HG02981 (cell line): Measurements from ENCODE around the gene IL27RA.

Experiments used
- ATAC-seq: cut with Tn5 transposase; IDR thresholded peaks from one replicate; pipeline ENCODE4 v1.9.1; 2021; ENCODE audit warnings: mild to moderate bottlenecking, moderate library complexity; ENCODE audit not compliant: unreplicated experiment

IL27RA gene

DNA sequence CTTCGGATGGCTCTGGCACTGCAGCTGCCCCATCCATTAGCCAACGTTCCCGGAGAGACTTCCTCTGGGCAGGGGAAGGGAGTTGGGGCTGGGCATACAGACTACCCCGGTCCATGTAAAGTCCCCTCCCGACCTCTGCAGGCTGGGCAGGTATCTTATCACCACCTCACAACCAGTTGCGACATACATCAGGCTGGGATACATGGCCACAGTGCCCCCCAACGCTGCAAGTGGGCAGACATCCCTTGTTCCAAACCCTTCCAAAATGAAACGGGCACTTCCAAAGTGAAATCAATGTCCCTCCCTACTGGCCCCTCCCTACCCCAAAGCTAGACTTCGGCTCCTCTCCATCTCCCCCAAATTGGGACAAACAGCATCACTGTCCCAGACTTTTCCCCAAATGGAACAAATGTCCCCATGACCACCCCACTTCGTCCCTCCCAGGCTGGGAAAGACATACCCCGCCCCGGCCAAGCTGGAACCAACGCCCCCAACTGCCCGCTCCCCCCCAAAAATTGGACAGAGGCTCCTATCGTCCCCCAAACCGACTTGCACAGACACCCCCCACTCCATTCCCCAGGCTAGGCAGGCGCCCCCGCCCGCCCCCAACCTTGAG, 25.3 kb downstream of the IL27RA start:
- no peak for ATAC-seq

DNA sequence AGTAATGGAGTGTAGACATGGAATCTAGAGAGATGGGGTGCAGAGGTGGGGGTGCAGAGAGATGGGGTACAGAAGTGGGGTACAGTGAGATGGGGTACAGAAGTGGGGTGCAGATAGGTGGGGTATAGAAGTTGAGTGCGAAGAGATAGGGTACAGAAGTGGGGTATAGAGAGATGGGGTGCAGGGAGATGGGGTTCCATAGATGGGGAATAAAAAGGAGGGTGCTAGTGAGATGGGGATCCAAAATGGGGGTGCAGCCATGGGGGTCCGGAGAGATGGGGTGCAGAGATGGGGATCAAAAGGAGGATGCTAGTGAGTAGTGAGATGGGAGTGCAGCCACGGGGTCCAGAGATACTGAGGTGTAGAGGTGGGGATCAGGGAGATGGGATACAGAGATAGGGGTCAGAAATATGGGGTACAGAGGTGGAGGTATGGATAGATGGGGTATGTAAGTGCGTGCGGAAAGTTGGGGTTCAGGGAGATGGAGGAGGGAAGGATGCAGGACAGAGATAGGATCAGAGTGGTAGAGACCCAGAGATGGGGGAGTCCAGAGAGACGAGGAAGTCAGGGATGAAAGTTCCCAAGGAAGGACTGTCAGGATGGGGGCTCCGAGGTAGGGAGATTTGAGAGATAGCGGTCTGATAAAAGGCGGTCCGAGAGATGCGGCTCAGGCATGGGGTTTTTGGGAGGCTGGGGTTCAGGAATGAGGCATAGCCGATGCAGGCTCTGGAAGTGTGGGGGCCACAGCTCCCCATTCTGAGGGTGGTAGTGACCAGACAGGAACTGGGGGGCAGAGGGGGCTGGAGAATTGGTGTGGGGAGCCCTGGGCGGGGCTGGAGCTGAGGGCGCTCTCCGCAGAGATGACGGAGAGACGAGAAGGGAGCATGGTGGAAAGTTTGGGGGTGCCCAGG, 26.9 kb downstream of the IL27RA start:
- ATAC-seq: no peak

DNA sequence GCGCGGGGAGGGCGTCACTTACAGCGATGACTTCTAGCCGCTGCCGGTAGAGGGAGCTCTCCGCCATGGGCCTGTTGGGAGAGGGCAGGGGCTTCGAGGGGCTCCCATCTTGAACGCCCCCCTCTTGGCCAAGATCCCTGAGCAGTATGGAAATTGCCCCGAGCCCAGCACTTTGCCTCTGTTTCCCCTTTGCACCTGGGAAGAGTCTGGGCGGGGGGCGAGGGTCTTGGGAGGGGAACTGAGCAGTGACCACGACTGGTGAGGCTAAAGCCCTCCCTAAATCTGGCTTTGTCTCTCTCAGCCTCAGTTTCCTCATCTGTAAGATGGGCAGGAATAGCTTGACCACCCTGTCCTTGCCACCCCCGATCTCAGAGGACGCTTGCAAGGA, 27.5 kb downstream of the IL27RA start:
- no peak for ATAC-seq

DNA sequence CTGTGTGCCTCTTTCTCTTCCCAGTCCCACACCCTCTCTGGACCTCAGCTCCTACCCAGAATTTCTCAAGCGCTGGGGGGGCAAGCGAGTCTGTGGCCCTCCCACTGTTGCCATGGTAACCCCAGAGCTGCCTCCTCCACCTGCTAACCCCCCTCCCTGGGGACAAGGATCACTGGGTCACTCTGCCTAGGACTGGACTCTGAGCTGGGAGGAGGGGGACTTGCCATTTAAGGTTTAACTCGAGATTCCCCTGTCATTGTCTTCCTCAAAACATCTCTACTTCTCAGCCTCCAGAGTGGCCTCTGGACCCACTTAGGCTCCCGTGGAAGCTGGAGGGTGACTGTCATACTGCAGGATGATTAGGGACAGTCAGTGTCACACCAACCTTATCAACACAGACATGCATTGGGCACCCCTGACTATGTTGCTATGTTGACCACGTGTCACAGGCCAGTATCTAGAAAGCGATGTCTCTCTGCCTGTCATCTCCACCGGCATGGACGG, 28.1 kb downstream of the IL27RA start:
- ATAC-seq: no peak

GRCh38 chr19:14061081-14061749, 29.7 kb downstream of the IL27RA start:
- ATAC-seq: no peak

DNA sequence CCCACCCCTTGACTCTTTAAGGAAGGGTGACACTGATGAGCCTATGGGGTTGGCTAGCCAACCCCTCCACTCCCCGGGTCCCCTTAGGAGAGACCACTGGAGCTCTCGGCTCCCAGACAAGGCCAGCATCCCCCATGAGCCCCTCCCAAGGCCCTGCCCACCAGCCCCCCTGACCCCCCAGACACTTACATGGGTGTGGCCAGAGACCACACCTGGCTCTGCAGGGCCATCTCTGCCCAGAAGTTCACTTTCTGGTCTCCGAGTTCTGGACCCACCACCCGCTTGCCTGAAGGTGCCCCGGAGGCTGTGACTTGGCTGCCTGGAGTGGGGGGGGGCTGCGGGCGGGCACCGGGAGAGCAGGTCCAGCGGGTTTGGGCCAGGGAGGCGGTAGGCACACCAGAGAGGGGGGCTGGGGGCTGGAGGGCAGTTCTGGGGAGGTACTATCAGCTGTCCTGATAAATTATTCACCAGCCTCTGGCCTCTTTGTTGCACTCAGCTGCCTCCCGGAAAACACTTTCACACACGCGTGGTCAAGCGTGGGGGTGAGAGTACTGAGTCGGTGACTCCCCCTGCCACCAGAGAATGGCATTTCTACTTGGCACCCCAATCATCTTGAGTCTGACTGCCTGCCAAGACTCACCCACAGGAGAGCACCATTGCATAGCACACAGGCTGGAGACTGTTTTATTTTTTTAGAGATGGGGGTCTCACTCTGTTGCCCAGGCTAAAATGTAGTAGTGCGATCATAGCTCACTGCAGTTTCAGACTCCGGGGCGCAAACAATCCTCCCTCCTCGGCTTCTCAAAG, 30.4 kb downstream of the IL27RA start, which contains the start of gene PALM3:
Gene PALM3, minus strand, starts transcription at position 326 of the 807 bp plus-strand sequence. Its CDS starts 96 bp downstream, at position 230.
- ATAC-seq: no peak

DNA sequence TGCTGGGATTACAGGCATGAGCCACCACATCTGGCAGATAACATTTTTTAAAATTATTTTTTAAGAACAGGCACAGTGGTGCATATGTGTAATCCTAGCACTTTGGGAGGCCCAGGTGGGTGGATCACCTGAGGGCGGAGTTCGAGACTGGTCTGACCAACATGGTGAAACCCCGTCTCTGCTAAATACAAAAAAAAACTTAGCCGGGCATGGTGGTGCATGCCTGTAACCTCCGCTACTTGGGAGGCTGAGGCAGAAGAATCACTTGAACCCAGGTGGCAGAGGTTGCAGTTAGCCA, 30.9 kb downstream of the IL27RA start:
- no peak for ATAC-seq

GRCh38 chr19:14063105-14063504, 31.5 kb downstream of the IL27RA start:
- no peak for ATAC-seq

DNA sequence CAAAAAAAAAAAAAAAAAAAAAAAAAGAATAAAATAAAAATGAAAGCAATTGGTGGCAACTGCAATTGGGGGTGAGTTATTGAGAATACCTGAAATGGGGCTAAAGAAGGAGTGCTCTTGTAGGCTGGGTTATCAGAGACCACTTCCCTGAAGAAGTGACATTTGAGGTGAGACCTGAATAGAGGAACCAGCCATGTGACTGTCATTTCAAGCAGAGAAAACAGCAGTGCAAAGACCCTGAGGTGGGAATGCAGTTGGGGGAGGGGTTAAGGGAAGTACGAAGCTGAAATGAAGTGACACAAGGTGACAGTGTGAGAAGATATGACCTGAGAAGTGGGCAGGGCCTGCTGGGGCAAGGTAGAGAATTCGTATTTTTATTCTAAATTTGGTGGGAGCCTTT, 34.6 kb downstream of the IL27RA start:
- no peak for ATAC-seq

DNA sequence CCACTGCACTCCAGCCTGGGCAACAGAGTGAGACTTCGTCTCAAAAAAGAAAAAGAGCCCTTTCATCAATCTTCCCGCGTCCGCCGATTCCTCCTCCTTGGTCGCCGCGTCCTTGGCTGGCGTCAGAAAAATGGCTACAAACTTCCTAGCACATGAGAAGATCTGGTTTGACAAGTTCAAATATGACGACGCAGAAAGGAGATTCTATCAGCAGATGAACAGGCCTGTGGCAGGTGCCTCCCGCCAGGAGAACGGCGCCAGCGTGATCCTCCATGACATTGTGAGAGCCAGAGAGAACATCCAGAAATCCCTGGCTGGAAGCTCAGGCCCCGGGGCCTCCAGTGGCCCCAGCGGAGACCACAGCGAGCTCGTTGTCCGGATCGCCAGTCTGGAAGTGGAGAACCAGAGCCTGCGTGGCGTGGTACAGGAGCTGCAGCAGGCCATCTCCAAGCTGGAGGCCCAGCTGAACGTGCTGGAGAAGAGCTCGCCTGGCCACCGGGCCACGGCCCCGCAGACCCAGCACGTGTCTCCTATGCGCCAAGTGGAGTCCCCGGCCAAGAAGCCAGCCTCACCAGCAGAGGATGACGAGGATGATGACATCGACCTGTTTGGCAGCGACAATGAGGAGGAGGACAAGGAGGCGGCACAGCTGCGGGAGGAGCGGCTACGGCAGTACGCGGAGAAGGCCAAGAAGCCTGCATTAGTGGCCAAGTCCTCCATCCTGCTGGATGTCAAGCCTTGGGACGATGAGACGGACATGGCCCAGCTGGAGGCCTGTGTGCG, 38.9 kb downstream of the IL27RA start:
- no peak for ATAC-seq

GRCh38 chr19:14072535-14073260, 41.1 kb downstream of the IL27RA start, which contains the start of gene MISP3:
Gene MISP3 (plus strand): TSS chr19:14072786. CDS start chr19:14073310, 524 bp downstream.
- no peak for ATAC-seq

DNA sequence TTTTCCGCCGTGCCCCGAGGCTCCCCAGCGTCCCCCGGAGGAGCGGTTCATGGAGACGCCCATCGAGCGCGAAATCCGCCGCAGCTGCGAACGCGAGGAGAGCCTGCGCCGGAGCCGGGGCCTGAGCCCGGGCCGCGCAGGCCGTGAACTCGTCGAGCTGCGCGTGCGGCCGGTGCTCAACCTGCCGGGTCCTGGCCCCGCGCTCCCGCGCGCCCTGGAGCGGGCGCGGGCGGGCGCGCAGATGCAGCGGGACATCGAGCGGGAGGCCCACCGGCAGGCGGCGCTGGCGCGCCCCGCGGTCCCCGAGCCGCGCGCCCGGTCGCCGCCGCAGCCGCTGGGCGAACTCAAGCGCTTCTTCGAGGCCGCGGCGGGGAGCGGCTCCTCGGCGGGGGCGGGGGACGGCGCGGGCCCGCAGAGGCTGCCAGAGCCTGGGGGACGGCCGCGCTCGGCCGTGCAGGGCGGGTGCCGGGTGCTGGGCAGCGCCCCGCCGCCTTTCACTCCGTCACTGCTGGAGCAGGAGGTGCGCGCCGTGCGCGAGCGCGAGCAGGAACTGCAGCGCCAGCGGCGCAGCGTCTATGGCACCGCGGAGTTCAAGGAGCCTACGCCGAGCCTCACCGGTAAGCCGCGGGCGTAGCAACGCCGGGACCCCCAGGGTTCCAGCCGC, 41.8 kb downstream of the IL27RA start:
- ATAC-seq: peak; percentile 45

GRCh38 chr19:14073925-14074838, 42.6 kb downstream of the IL27RA start:
- no peak for ATAC-seq

DNA sequence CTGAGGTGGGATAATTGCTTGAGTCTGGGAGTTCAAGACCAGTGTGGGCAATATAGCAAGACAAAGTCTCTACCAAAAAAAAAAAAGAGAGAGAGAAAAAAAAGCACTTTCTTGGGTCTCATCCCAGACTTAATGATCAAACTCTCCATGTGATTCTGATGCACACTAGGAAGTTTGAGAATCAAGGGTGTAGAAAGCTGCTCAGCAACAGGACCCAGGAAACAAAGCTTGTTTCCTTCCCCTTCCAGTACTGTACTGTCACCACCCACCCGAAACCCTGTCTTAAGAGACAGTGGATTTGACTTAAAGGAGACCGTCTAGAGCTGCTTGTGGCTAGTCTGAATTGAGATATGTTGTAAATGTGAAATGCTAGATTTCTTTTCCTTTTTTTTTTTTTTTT, 46.8 kb downstream of the IL27RA start:
- no peak for ATAC-seq

GRCh38 chr19:14080887-14081796, 49.6 kb downstream of the IL27RA start:
- ATAC-seq: peak; percentile 77

- no peak for ATAC-seq
Observed at GRCh38 chr19:14081797-14082674, 50.5 kb downstream of the IL27RA start.
